Body of pancreas (tissue), 4 donors: Measurements from ENCODE around the gene CP. TPM values are rescaled to one million over a fixed set of nuclear protein-coding genes. Genes with fewer than 3 reads are reported as not detected.

ENCODE experiments used
- ATAC-seq: fragments of 150-250 bp; one replicate; pipeline ENCODE4 v1.9.1; 2016
- DNase-seq, 4 donors: peaks; one replicate each; pipeline ENCODE4 v3.0.0-alpha.2; 2019
- H3K27ac ChIP-seq, 4 donors: fragments of 200-600 bp; sonication (generic); 1 replicate in 3 of 4; 2 replicates in 1 of 4; pipeline versions ENCODE4 v1.5.1 to v1.6.1; 2016 to 2019; ENCODE audit warnings: mild to moderate bottlenecking in 1 of 4, mixed read lengths in 1 of 4, moderate library complexity in 1 of 4
- H3K27me3 ChIP-seq, 2 donors: fragments of 200-600 bp; sonication (generic); one replicate each; pipeline ENCODE4 v1.6.0; 2016; ENCODE audit warnings: mild to moderate bottlenecking in 1 of 2
- H3K36me3 ChIP-seq, 2 donors: fragments of 200-600 bp; sonication (generic); replicated peaks in 1 of 2; 2 replicates each; pipeline ENCODE4 v1.5.1; 2016; ENCODE audit warnings: low read depth in 2 of 2; ENCODE audit not compliant: insufficient read depth in 1 of 2
- H3K4me1 ChIP-seq: fragments of 200-600 bp; sonication (generic); one replicate; pipeline ENCODE4 v1.6.0; 2016
- H3K4me3 ChIP-seq, 2 donors: fragments of 200-600 bp; sonication (generic); 1 replicate in 1 of 2; 2 replicates in 1 of 2; pipeline ENCODE4 v1.5.1; 2016 to 2019
- H3K9me3 ChIP-seq, 3 donors: fragments of 200-600 bp; sonication (generic); 1 replicate in 2 of 3; 2 replicates in 1 of 3; pipeline ENCODE4 v1.5.1; 2016
- POLR2A ChIP-seq, 3 donors: fragments of 450-650 bp; IDR thresholded peaks; one replicate each; pipeline ENCODE4 v1.6.1; 2016; ENCODE audit warnings: antibody characterized with exemption in 3 of 3, mild to moderate bottlenecking in 2 of 3
- WGBS, 2 donors: methylation state at CpG; one replicate each; pipeline ENCODE4 v1.1.5; 2017; 5-methylcytosine and 5-hydroxymethylcytosine counted together
- intact Hi-C: fragments of 100-400 bp; cut with DNase I; formaldehyde crosslinking; loops from one replicate; pipeline ENCODE4 v1.15.1; 2023
- total RNA-seq, 2 donors: library from RNA; depleted of rRNA; stranded (reverse); fragments of >200 nt; gene quantifications; one replicate each; pipeline ENCODE4 v1.1.0, GENCODE V29; 2016
- TF ChIP-seq, protein P1 (sequence below), 7 experiments: fragments of 450-650 bp in 4 of 7; fragments of 200-600 bp in 3 of 7; sonication (generic) in 3 of 7; IDR thresholded peaks; one replicate each; pipeline ENCODE4 v1.5.1; 2016 to 2019; ENCODE audit warnings: antibody characterized with exemption in 7 of 7

Gene CP
- total RNA-seq, 2 donors from 2014 or later, result 5.7 to 11.5 TPM

DNA sequence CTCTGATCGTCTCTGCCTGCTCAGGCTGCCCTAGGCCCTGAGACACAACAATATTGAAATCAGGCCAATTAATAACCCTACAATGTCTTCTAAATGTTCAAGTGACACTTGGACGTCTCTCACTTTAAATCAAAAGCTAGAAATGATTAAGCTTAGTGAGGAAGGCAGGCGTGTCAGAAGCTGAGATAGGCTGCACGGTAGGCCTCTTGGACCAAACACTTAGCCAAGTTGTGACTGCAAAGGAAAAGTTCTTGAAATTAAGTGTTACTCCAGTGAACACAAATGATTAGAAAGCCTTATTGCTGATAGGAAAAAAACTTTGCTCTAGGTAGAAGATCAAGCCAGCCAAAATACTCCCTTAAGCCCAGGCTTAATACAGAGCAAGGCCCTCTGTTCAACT is 90.0 kb downstream of the CP start:
- no peak for DNase-seq
- TF ChIP-seq, protein P1, sequence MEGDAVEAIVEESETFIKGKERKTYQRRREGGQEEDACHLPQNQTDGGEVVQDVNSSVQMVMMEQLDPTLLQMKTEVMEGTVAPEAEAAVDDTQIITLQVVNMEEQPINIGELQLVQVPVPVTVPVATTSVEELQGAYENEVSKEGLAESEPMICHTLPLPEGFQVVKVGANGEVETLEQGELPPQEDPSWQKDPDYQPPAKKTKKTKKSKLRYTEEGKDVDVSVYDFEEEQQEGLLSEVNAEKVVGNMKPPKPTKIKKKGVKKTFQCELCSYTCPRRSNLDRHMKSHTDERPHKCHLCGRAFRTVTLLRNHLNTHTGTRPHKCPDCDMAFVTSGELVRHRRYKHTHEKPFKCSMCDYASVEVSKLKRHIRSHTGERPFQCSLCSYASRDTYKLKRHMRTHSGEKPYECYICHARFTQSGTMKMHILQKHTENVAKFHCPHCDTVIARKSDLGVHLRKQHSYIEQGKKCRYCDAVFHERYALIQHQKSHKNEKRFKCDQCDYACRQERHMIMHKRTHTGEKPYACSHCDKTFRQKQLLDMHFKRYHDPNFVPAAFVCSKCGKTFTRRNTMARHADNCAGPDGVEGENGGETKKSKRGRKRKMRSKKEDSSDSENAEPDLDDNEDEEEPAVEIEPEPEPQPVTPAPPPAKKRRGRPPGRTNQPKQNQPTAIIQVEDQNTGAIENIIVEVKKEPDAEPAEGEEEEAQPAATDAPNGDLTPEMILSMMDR (IDR thresholded peaks at IDR 0.05), result no peak
- no peak for TF ChIP-seq POLR2A (IDR thresholded peaks at IDR 0.05)
- intact Hi-C loops, result no loop called here

DNA sequence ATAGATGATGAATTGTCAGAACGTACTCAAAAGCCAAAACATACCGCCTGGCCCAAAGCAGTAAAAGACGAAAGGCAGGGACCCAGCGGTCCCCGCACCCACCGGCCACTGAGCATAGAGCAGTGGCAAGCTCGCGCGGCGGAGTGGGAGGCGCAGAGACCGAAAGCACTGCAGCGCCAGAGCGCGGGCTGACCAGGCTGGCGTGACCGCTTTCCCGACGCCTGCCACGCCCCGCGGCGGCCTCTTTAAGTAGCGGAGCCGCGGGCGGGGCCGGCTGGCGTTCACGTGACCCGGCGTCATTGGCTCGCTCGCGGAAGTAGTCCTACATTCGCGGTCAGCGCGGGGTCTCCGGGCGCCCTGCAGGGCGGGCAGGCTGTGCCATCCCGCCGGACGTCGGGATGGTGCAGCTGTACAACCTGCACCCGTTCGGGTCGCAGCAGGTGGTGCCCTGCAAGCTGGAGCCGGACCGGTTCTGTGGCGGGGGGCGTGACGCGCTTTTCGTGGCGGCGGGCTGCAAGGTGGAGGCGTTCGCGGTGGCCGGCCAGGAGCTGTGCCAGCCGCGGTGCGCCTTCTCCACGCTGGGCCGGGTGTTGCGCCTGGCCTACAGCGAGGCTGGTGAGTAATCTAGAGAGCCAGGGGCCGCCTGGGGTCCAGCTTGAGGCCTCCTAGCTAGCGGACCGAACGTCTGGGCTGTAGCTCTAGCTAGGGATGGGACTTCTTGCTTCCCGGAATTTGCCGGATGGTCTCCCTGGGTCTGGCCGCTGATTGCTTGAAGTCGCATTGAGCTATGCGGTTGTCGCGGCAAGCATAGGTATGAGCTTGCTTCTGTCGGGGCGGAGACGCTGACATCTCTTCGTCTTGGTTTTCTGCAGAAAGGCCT is 92.1 kb downstream of the CP start, which contains the start of gene HPS3:
Gene HPS3, plus strand, starts transcription at position 313 of the 880 bp plus-strand sequence. Its CDS starts 86 bp downstream, at position 399.
- H3K9me3 ChIP-seq, result no peaks in the 10 kb centered on the region
- TF ChIP-seq POLR2A (IDR thresholded peaks at IDR 0.05), result peak; percentile 92 to 94 (median 93)
- TF ChIP-seq, protein P1 (IDR thresholded peaks at IDR 0.05), result peak in 2 of 7 experiments; percentile 9 to 39
- peak within 1 kb of the TSS; percentile 83 to 84 for H3K4me3 ChIP-seq
- H3K36me3 ChIP-seq, result no peaks in the 10 kb centered on the region
- DNase-seq (peak; percentile 92 to 95 (median 93)), ATAC-seq (peak; percentile 97)
- H3K27me3 ChIP-seq, result no peaks in the 10 kb centered on the region
- H3K4me1 ChIP-seq, result peaks cover 29% of the 10 kb centered on the region
- peak within 1 kb of the TSS; percentile 78 to 91 (median 86) for H3K27ac ChIP-seq
- WGBS, 2 donors, result 0% methylated on average over 43 to 73 of the region's 84 CpGs
- intact Hi-C loops, result no loop called here

More for the DNA sequence above, 90.0 kb downstream of the CP start:
- no peak for ATAC-seq
- H3K27me3 ChIP-seq, result no peaks in the 10 kb centered on the region
- H3K9me3 ChIP-seq, result no peaks in the 10 kb centered on the region
- WGBS, 2 donors, result 20% methylated on average over 4 of the region's 4 CpGs
- no peaks in the 10 kb centered on the region for H3K36me3 ChIP-seq
- no peak overlapping the region for H3K4me3 ChIP-seq
- H3K4me1 ChIP-seq, result peaks cover 32% of the 10 kb centered on the region
- peak overlapping the region in 3 of 4 donors; percentile 16 to 45 (median 23) for H3K27ac ChIP-seq

DNA sequence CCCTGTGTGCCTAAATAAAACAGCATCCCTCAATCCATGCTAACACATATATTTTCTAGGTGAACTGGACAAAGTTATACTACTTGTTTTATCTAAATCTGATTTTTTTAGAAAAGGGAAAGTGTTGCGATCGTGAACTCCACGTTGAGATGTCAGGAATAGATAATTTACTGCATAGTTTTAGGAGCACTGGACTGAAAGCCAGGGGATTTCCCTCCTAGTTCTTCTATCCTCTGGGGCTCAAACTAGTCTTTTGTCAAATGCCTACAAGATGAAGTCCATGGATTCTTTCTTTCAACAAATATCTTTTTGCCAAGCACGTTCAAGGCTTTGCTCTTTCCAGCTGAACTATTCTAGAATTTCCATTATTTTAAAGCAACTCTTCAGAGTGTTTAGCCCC is 92.8 kb downstream of the CP start:
- Histone ChIP-seq H3K36me3 (no peaks in the 10 kb centered on the region), H3K4me3 (peak overlapping the region; percentile 83 to 84), H3K27ac (peak overlapping the region; percentile 78 to 91 (median 86)), H3K9me3 (no peaks in the 10 kb centered on the region), H3K4me1 (peaks cover 26% of the 10 kb centered on the region), H3K27me3 (no peaks in the 10 kb centered on the region)
- ATAC-seq, result no peak
- intact Hi-C loops, result no loop called here
- WGBS, 2 donors, result 1 to 2% methylated on average over 4 of the region's 4 CpGs
- no peak for DNase-seq
- TF ChIP-seq POLR2A (IDR thresholded peaks at IDR 0.05), result no peak
- TF ChIP-seq, protein P1 (IDR thresholded peaks at IDR 0.05), result no peak

DNA sequence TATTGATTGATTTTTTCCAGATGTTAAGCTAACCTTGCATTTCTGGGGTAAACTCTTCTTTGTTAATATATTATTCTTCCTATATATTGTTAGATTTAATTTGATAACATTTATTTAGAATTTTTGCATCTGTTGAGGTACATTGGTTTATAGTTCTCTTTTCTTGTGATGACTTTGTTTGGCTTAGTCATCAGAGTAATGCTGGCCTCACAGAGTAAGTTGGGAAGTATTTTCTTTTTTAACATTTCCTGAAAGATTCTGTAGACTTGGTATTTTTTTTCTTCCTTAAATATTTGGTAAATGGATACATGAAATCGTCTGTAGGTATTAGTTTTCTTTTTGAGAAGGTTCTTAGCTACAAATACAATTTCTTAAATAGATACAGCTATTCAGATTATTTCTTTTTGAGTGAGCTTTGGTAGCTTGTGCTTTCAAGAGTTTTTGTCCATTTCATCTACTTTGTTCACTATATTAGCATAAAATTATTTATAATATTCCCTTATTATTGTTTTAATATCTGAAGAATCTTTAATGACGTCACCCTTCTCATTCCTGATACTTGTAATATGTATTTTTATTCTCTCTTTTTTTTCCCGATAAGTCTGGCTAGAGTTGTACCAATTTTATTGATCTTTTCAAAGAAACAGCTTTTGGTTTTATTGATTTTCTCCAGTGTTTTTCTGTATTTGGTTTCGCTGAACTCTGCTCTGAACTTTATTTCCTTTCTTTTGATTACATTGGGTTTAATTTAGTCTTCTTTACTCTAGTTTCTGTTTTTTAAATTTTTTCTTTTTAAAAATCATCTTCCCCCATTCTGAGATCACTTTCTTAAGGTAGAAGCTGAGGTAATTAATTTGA is 98.7 kb downstream of the CP start:
- H3K27ac ChIP-seq, result no peak overlapping the region
- no peak overlapping the region for H3K4me3 ChIP-seq
- ATAC-seq, result no peak
- DNase-seq, result no peak
- no peak for TF ChIP-seq POLR2A (IDR thresholded peaks at IDR 0.05)
- TF ChIP-seq, protein P1 (IDR thresholded peaks at IDR 0.05), result no peak
- H3K4me1 ChIP-seq, result no peaks in the 10 kb centered on the region
- 54 to 55% methylated on average over 4 of the region's 4 CpGs for WGBS, 2 donors
- H3K9me3 ChIP-seq, result no peaks in the 10 kb centered on the region
- H3K36me3 ChIP-seq, result no peaks in the 10 kb centered on the region
- H3K27me3 ChIP-seq, result no peaks in the 10 kb centered on the region
- intact Hi-C loops, result no loop called here

Other genes starting within 250 kb of the CP start
- gene GYG1, start 230.3 kb downstream of the CP start, total RNA-seq, result 10 to 100 TPM in 1 of 2 donors, 1 to 10 TPM in 1; 8.9 to 16.3 TPM
- gene HLTF, start 135.3 kb downstream of the CP start, total RNA-seq, result 10 to 100 TPM; 10.9 to 15.3 TPM
- gene HPS3, start 92.2 kb downstream of the CP start, total RNA-seq, result 10 to 100 TPM; 15.8 to 18.2 TPM
- gene TM4SF18, start 111.8 kb upstream of the CP start, total RNA-seq, result 10 to 100 TPM in 1 of 2 donors, 1 to 10 TPM in 1; 7.9 to 13.2 TPM
- gene TM4SF1, start 155.8 kb upstream of the CP start, total RNA-seq, result 100 to 1,000 TPM; 104 to 168 TPM